Gastrocnemius medialis (tissue), 4 donors: ENCODE measurements around the gene UGT1A5.

Source experiments
- POLR2A ChIP-seq, 2 donors: fragments of 450-650 bp; IDR thresholded peaks; one replicate each; pipeline ENCODE4 v1.6.1; 2017; ENCODE audit warnings: antibody characterized with exemption in 2 of 2, mild to moderate bottlenecking in 2 of 2, moderate library complexity in 2 of 2
- TF ChIP-seq, protein P1 (sequence below), 5 experiments: fragments of 450-650 bp in 3 of 5; fragments of 200-600 bp in 2 of 5; sonication (generic) in 2 of 5; IDR thresholded peaks in 4 of 5; conservative IDR thresholded peaks in 1 of 5; 1 replicate in 4 of 5; 2 replicates in 1 of 5; pipeline ENCODE4 v1.5.1; 2016 to 2019; ENCODE audit warnings: antibody characterized with exemption in 5 of 5, mild to moderate bottlenecking in 3 of 5, moderate library complexity in 3 of 5

DNA sequence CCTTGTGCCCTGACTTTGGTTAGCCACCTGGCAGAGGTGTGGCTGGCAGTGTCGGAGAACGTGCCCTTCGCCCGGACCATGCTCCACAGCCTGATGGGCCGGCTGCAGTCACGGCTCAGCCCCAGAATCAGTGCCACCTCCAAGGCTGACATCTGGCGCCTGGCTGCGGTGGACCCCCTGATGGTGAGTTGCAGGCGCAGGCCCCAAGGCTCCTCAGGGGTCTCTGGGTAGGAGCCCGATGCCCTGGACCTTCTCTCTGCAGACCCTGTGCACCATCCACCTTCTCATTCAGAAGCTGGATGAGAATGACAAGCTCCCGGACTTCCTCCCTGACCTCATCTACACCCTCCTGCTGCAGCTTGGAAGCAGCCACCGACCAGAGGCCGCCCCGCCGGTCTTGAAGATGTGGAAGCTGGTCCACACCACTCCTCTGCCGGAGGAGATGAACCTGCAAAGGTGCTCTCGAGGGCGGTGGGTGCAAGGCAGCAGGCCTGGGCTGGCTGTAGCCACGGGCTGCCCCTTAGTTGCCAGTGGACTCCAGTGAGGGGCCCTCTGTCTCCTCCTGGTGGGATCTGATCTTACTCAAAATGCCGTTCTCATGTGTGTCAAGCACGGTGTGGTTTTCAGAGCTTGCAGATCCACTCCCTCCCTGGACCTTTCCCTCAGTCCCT, 109.5 kb downstream of the UGT1A5 start:
- TF ChIP-seq, protein P1, sequence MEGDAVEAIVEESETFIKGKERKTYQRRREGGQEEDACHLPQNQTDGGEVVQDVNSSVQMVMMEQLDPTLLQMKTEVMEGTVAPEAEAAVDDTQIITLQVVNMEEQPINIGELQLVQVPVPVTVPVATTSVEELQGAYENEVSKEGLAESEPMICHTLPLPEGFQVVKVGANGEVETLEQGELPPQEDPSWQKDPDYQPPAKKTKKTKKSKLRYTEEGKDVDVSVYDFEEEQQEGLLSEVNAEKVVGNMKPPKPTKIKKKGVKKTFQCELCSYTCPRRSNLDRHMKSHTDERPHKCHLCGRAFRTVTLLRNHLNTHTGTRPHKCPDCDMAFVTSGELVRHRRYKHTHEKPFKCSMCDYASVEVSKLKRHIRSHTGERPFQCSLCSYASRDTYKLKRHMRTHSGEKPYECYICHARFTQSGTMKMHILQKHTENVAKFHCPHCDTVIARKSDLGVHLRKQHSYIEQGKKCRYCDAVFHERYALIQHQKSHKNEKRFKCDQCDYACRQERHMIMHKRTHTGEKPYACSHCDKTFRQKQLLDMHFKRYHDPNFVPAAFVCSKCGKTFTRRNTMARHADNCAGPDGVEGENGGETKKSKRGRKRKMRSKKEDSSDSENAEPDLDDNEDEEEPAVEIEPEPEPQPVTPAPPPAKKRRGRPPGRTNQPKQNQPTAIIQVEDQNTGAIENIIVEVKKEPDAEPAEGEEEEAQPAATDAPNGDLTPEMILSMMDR (IDR thresholded peaks at IDR 0.05 in 4 of 5, conservative IDR thresholded peaks at IDR 0.05 in 1 of 5): no peak
- no peak for TF ChIP-seq POLR2A (IDR thresholded peaks at IDR 0.05)
